Pulmonary artery endothelial cell (primary cell): ENCODE data around the gene DLG2. TPM values are rescaled to one million over a fixed set of nuclear protein-coding genes. Genes with fewer than 3 reads are reported as not detected.
"Not testable (repeated sequence)": the region's sequence is repeated elsewhere in the genome, so short reads cannot be mapped to it uniquely, and the experiment has no call there.

Experiments
- DNase-seq: peaks from one replicate; pipeline ENCODE4 v3.0.0-alpha.2; 2011; ENCODE audit warnings: low read depth, low spot score
- total RNA-seq: library from RNA; depleted of rRNA; stranded (reverse); fragments of >200 nt; gene quantifications from 2 replicates; pipeline ENCODE4 v1.2.3, GENCODE V29; 2014

Gene DLG2
- total RNA-seq, 1 donor from 2014 or later = 0.66 TPM

GRCh38 chr11:85236211-85236610 is 390.9 kb downstream of the DLG2 start:
- DNase-seq = no peak

- DNase-seq = no peak
Measured at GRCh38 chr11:85232559-85232958, 394.6 kb downstream of the DLG2 start.

GRCh38 chr11:85231588-85231987 is 395.6 kb downstream of the DLG2 start:
- no peak for DNase-seq

- DNase-seq = not testable (repeated sequence)
Measured at GRCh38 chr11:85229723-85230122, 397.4 kb downstream of the DLG2 start.

GRCh38 chr11:85196968-85197367 is 430.2 kb downstream of the DLG2 start:
- no peak for DNase-seq

- DNase-seq = no peak
Measured at GRCh38 chr11:85195934-85196333, 431.2 kb downstream of the DLG2 start.

- no peak for DNase-seq
Measured at GRCh38 chr11:85187992-85188391, 439.2 kb downstream of the DLG2 start.

GRCh38 chr11:85184721-85185120 is 442.4 kb downstream of the DLG2 start:
- DNase-seq = no peak

- no peak for DNase-seq
Measured at GRCh38 chr11:85182441-85183387, 444.4 kb downstream of the DLG2 start.

- DNase-seq = no peak
Measured at GRCh38 chr11:85180528-85180927, 446.6 kb downstream of the DLG2 start.

- no peak for DNase-seq
Measured at GRCh38 chr11:85171648-85172257, 455.4 kb downstream of the DLG2 start.

- DNase-seq = no peak
Measured at GRCh38 chr11:85170184-85170583, 457.0 kb downstream of the DLG2 start.

- DNase-seq = no peak
Measured at GRCh38 chr11:85167471-85167870, 459.7 kb downstream of the DLG2 start.

GRCh38 chr11:85167038-85167437 is 460.1 kb downstream of the DLG2 start:
- no peak for DNase-seq

GRCh38 chr11:85165819-85166218 is 461.3 kb downstream of the DLG2 start:
- no peak for DNase-seq

GRCh38 chr11:85164743-85165142 is 462.4 kb downstream of the DLG2 start:
- no peak for DNase-seq

- no peak for DNase-seq
Measured at GRCh38 chr11:85154294-85154693, 472.9 kb downstream of the DLG2 start.

- DNase-seq = no peak
Measured at GRCh38 chr11:85137597-85137996, 489.5 kb downstream of the DLG2 start.

- DNase-seq = no peak
Measured at GRCh38 chr11:85133636-85134035, 493.5 kb downstream of the DLG2 start.

GRCh38 chr11:85132851-85133585 is 494.1 kb downstream of the DLG2 start:
- DNase-seq = no peak

- no peak for DNase-seq
Measured at GRCh38 chr11:85127349-85127748, 499.8 kb downstream of the DLG2 start.

GRCh38 chr11:85123752-85124231 is 503.4 kb downstream of the DLG2 start:
- DNase-seq = no peak
